SU-DHL-6 (cell line): ENCODE measurements around the gene GPC3.

Experiments
- CTCF ChIP-seq: fragments of 200-600 bp; sonication (generic); IDR thresholded peaks from one replicate; pipeline ENCODE4 v1.5.1; 2017; ENCODE audit warnings: antibody characterized with exemption, mild to moderate bottlenecking, low read length, moderate library complexity; ENCODE audit not compliant: insufficient read depth, poor library complexity, severe bottlenecking
- EZH2phosphoT487 ChIP-seq: fragments of 200-600 bp; sonication (generic), shearing (Covaris generic); conservative IDR thresholded peaks from 2 replicates; pipeline ENCODE4 v1.6.1; 2018; ENCODE audit warnings: mild to moderate bottlenecking, antibody characterized with exemption, low read length, moderate library complexity, mixed read lengths

- TF ChIP-seq CTCF (no peak), EZH2phosphoT487 (no peak)
These were observed 731 bp upstream of the GPC3 start for GRCh38 chrX:133985967-133986683.
